NCI-H1417 (cell line): ENCODE measurements around the gene SEMA3F.

ENCODE experiments used
- DNase-seq, 3 experiments: peaks; one replicate each; lab custom pipeline; 2025; lab: John Stamatoyannopoulos, UW

The SEMA3F gene

GRCh38 chr3:50235716-50236483 is 80.8 kb downstream of the SEMA3F start, which contains the start of gene GNAI2:
TSS of gene GNAI2 (plus strand) at chr3:50236204. CDS start at chr3:50236336, 132 bp downstream.
- peak; percentile 92 to 96 (median 93) for DNase-seq

GRCh38 chr3:50236484-50237132 is 81.5 kb downstream of the SEMA3F start:
- DNase-seq, result no peak

DNA sequence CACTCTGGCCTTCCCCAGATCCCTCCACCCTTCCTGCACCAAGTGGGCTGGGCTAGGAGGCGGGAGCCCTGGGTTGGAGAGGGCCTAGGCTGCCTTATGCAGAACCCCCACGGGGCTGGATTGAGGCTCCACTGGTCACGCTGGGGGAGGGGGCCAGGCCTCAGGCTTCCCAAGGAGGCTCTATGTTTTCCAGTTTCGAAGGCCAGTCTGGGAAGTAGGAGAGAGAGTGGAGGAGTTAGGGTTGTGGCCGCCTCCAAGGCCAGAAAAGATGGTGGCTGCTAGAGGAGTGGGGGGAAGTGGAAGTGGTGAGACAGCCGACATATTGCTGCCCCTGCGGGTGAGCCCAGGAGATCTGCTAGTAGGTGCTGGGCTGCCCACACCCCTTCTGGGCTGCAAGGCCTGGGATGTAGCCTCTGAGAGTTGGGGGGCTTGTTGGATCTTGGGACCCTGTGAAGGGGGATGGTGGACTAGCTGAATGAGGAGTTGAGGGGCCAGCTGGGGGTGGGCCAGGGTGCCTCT is 82.1 kb downstream of the SEMA3F start:
- DNase-seq, result peak in 1 of 3 experiments; percentile 20

DNA sequence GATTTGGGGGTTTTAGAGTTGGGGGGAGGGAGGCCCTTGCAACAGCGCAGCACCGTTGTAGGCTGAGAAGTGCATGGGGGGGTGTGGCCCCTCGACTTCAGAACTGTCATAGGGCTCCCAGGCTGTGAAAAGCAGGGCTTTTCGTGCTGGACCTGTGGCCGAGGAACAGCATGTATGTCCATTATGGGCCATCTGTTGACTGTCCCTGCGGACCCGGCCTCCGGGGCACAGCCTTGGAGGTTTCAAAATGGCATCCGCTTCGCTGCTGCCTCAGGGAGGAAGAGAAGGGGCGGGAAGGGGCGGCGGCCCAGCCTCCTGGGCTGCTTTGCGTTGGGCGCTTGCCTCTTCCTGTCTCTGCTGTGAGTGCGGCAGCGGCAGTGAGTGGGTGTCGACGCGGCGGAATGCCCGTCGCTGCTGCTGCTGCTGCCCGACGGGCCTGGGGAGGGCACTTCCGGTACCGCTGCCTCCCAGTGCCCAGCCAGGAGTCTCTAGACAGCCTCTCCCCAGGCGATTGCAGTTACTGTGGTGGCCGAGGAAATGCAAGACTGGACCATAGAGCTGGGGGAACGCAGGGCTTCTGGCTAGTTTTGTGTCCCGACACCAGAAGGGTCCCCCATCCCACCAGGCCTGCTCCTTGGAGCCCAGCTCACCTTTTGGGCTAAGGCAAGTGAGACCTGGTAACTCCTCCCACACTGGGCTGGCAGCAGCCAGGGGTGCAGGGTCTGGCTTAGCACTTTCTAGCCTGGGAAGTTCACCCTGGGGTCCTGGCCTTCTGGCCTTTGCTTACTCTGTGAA is 82.8 kb downstream of the SEMA3F start:
- peak; percentile 43 to 66 (median 58) for DNase-seq

DNA sequence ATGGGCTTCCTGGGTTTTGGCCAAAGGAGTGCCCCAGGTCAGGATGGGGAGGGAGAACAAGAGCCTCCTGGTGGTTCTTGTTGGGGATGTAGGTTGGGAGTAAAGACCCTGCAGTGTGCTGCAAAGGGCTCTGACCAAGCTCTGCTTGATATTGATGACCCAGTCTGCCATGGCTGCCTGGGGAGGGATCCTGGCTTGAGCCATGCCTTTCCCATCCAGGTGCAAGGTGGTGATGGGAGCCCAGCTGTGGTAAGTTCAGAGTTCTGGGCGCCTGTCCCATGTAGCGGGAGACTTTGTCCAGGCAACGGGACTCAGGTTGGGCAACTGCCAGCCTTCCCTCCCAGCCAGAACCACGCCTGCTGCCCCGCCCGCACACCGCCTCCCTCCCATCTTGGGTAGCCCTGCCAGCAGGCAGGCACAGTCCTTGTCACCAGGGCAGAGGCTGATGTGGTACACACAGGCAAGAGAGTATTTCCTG is 83.5 kb downstream of the SEMA3F start:
- no peak for DNase-seq
